Duodenal mucosa (tissue), 2 donors: ENCODE results near the gene RAD50.

Experiments used
- H3K27ac ChIP-seq: one replicate; pipeline ENCODE4 v1.7.0; 2013; ENCODE audit warnings: low read depth, low read length
- H3K27me3 ChIP-seq, 2 donors: one replicate each; pipeline ENCODE4 v1.7.0; 2013; ENCODE audit warnings: low read length in 2 of 2, control low read depth in 1 of 2; ENCODE audit not compliant: insufficient read depth in 2 of 2, control insufficient read depth in 1 of 2
- H3K36me3 ChIP-seq, 2 donors: one replicate each; pipeline ENCODE4 v1.7.0; 2013; ENCODE audit warnings: low read length in 2 of 2, control low read depth in 1 of 2; ENCODE audit not compliant: insufficient read depth in 2 of 2, control insufficient read depth in 1 of 2
- H3K4me1 ChIP-seq, 2 donors: one replicate each; pipeline ENCODE4 v1.7.0; 2013; ENCODE audit warnings: low read length in 2 of 2, control low read depth in 1 of 2; ENCODE audit not compliant: insufficient read depth in 2 of 2, control insufficient read depth in 1 of 2
- H3K4me3 ChIP-seq, 2 donors: one replicate each; pipeline ENCODE4 v1.7.0; 2013; ENCODE audit warnings: low read length in 2 of 2, low read depth in 1 of 2
- H3K9ac ChIP-seq, 2 donors: one replicate each; pipeline ENCODE4 v1.7.0; 2013; ENCODE audit warnings: low read length in 2 of 2, low read depth in 1 of 2
- H3K9me3 ChIP-seq, 2 donors: one replicate each; pipeline ENCODE4 v1.7.0; 2013; ENCODE audit warnings: low read length in 2 of 2, control low read depth in 1 of 2; ENCODE audit not compliant: control insufficient read depth in 1 of 2

RAD50 gene

DNA sequence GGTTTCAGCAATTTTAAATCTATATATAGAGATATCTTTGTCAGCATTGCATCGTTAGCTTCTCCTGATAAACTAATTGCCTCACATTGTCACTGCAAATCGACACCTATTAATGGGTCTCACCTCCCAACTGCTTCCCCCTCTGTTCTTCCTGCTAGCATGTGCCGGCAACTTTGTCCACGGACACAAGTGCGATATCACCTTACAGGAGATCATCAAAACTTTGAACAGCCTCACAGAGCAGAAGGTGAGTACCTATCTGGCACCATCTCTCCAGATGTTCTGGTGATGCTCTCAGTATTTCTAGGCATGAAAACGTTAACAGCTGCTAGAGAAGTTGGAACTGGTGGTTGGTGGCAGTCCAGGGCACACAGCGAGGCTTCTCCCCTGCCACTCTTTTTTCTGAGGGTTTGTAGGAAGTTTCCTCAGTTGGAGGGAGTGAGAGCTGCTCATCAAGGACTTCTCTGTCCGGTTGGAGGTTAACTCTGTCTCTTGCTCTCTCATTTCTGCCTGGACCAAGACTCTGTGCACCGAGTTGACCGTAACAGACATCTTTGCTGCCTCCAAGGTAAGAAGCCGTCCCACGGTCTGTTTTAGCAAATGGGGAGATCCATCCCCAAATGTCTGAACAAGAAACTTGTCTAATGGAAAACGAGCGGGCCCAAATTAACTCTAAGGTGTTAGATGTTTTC is 117.3 kb downstream of the RAD50 start, which contains the start of gene IL4:
Gene IL4, plus strand, starts transcription at position 51 of the 692 bp plus-strand sequence. Its CDS starts 62 bp downstream, at position 113.
- no peaks in the 10 kb centered on the region for H3K27me3 ChIP-seq
- H3K9me3 ChIP-seq: no peaks in the 10 kb centered on the region
- H3K4me1 ChIP-seq: peaks cover 20 to 27% of the 10 kb centered on the region in 2 donors
- H3K36me3 ChIP-seq: no peaks in the 10 kb centered on the region
- no peak within 1 kb of the TSS for H3K4me3 ChIP-seq
- H3K27ac ChIP-seq: peak within 1 kb of the TSS; percentile 60
- H3K9ac ChIP-seq: no peak within 1 kb of the TSS

DNA sequence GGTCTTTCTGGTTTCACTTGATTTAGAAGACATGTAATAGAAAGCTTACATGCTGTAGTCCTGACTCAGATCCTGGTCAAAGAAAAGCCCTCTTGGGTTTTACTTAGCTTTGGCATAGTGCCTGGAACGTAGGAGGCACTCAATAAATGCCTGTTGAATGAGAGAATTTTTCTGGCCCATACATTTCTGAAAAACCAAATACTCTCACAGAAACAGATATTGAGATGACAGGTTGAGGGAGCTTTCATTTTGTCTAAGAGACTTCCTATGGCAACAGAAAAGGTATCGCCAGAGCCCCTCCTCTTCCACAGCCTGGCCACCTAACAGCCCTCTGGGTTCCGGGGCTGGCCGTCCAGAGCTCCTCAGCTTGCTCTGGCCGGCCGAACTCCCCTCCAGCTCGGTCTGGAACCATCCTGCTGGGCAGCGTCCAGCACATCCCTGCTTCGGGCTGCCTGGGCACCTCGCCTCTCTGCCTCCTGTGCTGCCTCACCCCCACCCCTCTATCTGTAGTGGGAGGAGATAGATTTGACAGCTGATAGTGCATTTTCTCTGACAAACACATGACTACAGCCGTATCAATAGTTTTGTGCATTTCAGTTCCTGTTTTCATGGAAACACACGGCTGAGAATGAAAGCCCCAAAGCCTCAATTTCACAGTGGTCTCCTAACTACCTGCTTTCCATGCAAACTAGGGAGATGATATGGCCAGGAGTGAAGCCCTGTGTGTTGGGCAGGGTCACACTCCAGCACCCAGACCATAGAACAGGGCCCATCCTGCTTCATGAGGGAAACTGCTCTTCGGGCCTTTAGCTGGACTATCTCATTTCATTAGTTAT is 118.1 kb downstream of the RAD50 start:
- H3K36me3 ChIP-seq: no peaks in the 10 kb centered on the region
- H3K4me1 ChIP-seq: peaks cover 20 to 21% of the 10 kb centered on the region in 2 donors
- H3K27me3 ChIP-seq: no peaks in the 10 kb centered on the region
- peak overlapping the region; percentile 60 for H3K27ac ChIP-seq
- no peak overlapping the region for H3K4me3 ChIP-seq
- no peaks in the 10 kb centered on the region for H3K9me3 ChIP-seq
- no peak overlapping the region for H3K9ac ChIP-seq

DNA sequence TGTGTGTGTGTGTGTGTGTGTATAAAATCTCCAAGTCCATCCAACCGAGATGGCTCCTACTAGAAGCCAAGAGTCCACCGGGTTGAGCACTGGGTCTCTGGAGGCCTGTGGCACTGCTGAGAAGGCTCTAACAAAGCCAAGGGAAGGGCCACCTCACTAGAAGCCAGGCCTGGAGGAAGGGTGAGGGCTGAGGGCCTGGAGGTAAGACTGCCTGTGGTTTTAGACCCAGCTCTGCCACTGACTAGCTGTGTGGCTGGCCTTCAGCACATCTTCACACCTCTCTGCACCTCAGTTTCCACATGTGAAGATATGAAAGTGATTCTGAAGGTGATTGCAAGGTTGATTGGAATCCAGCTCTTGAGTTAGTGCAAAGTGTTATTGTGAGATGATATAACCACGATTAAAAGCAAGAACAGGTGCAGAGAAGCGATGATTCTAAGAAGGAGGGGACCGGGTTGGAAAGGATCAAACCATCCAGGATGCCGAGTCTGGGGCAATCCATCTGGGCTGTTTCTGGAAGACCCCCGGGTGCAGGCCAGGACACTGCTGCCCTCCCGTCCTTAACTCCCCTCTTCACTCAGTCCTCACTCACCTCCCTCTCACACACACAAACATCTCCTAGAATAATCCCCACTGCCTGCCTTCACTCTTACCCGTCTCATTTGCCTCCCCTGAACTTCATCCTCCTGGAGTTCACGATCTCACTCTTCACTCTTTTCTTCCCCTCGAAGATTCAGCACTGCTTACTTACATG is 119.3 kb downstream of the RAD50 start:
- Histone ChIP-seq H3K9me3 (no peaks in the 10 kb centered on the region), H3K9ac (no peak overlapping the region), H3K4me3 (no peak overlapping the region), H3K4me1 (peaks cover 20 to 21% of the 10 kb centered on the region in 2 donors), H3K27me3 (no peaks in the 10 kb centered on the region), H3K36me3 (no peaks in the 10 kb centered on the region), H3K27ac (no peak overlapping the region)

DNA sequence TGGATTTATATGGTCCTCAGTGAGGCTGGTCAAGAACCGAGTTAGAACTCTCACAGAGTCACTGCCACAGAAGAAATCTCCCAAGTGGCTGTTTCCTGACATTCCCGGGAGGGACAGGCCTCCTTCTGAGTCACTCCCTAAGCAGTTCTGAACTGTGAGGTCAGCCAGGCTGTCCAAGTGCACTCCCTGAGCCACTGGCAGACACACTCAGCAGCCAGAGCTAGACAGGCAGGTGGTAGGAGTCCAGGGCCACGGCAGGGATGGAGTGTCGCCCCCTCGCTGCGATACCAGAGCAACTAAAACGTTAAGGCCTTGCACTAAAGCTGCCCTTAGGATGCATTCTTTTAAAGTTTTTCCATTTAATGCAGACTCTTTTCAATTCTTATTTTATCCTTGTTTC is 120.4 kb downstream of the RAD50 start:
- Histone ChIP-seq H3K36me3 (no peaks in the 10 kb centered on the region), H3K9me3 (no peaks in the 10 kb centered on the region), H3K4me1 (peaks cover 20 to 21% of the 10 kb centered on the region in 2 donors), H3K27ac (no peak overlapping the region), H3K27me3 (no peaks in the 10 kb centered on the region), H3K4me3 (no peak overlapping the region), H3K9ac (no peak overlapping the region)

DNA sequence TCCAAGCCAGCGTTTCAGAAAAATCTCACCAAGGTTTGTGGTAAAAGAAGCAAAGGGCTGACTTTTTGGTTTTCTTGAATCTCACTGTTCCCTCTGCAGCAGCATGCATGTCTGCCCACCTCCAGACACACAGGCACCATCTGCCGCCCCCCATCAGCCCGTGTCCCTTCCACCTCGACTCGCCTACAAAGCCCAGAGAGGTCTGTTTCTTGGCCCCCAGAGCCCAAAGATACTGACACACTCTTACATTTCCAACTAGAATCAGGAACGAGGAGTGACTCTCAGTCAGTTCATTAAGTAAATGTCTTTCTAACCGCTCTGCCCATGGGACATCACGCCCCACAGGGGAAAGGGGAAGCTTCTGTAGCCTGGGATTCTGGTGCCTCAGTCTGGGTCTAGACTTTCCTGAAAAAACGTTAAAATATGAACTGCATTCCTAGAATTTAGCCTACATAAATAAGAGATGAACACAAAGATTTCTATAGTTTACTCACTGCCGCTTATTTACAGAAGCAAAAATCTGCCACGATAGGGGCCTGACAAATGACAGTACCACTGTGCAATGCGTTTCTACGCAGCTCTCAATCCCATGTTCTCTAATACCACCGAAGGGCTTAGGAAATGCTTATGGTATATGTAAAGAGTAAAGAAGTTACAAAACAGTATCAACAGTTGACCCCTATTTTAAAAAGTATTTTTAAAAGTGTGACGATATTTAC is 121.1 kb downstream of the RAD50 start:
- no peak overlapping the region for H3K9ac ChIP-seq
- no peaks in the 10 kb centered on the region for H3K9me3 ChIP-seq
- H3K4me1 ChIP-seq: peaks cover 20 to 21% of the 10 kb centered on the region in 2 donors
- H3K27ac ChIP-seq: no peak overlapping the region
- no peak overlapping the region for H3K4me3 ChIP-seq
- no peaks in the 10 kb centered on the region for H3K27me3 ChIP-seq
- H3K36me3 ChIP-seq: no peaks in the 10 kb centered on the region

DNA sequence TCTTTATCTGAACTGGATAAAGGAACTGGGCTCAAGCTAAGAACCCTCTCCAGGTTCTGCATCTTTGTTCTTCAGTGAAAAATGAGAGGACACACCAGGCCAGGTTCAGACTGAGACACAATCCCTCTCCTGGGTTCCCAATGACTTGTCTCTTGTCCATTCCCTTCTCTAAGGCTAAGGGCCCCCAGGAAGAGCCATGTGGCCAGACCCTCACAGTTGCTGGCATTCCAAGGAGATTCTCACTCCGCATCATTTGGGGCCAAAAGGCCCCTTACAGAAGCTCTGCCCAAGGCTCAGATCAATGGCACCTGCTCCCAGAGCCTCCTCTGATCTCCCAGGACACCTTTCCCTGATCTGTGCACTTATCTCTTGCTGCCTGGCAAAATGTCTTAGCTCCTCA is 122.0 kb downstream of the RAD50 start:
- Histone ChIP-seq H3K4me3 (no peak overlapping the region), H3K27me3 (no peaks in the 10 kb centered on the region), H3K9ac (no peak overlapping the region), H3K4me1 (peaks cover 14 to 17% of the 10 kb centered on the region in 2 donors), H3K27ac (no peak overlapping the region), H3K9me3 (no peaks in the 10 kb centered on the region), H3K36me3 (no peaks in the 10 kb centered on the region)

DNA sequence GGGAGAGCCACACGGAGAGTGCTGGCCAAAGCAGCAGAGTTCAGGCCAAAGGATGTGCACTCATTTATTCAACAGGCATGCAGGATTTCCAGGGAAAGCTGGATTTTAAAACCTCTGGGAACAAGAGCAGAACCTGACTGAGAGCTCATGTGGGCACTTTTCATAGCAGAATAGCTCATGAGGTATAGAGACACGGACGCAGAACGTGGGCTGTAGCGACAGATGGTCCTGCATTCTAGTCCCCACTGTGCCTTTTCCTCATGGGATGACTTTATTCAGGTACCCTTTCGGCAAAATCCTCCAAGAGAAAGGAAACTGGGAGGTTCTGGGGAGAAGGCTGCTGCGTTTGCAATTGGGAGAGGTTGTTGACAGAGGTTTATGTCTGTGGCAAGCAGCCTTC is 122.4 kb downstream of the RAD50 start:
- Histone ChIP-seq H3K9ac (no peak overlapping the region), H3K27ac (no peak overlapping the region), H3K36me3 (no peaks in the 10 kb centered on the region), H3K4me1 (peaks cover 9 to 15% of the 10 kb centered on the region in 2 donors), H3K4me3 (no peak overlapping the region), H3K27me3 (no peaks in the 10 kb centered on the region), H3K9me3 (no peaks in the 10 kb centered on the region)

DNA sequence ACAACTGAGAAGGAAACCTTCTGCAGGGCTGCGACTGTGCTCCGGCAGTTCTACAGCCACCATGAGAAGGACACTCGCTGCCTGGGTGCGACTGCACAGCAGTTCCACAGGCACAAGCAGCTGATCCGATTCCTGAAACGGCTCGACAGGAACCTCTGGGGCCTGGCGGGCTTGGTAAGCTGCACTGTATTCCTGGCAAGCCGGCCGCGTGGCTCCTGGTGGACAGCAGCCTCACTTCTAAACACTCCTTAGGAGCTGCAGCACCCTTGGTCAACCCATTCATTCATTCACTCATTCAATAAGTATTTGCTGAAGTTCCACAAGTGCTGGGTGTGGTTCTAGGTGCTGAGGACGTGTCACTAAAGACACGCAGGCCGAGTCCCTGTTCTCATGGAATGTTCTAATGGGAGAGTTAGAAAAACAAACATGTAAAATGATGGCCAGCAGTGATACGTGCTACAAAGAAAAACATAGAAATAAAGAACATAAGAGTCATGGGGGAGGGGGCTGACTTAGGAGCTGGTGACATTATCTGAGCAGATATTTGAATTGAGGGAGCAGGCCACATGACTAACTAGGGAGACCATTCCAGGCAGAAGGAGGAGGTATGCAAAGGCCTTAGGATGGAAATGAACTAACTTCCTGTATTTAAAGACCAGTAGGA is 123.1 kb downstream of the RAD50 start:
- H3K36me3 ChIP-seq: no peaks in the 10 kb centered on the region
- no peaks in the 10 kb centered on the region for H3K27me3 ChIP-seq
- H3K4me1 ChIP-seq: peaks cover 8 to 9% of the 10 kb centered on the region in 2 donors
- H3K27ac ChIP-seq: no peak overlapping the region
- H3K9me3 ChIP-seq: no peaks in the 10 kb centered on the region
- no peak overlapping the region for H3K4me3 ChIP-seq
- H3K9ac ChIP-seq: no peak overlapping the region

DNA sequence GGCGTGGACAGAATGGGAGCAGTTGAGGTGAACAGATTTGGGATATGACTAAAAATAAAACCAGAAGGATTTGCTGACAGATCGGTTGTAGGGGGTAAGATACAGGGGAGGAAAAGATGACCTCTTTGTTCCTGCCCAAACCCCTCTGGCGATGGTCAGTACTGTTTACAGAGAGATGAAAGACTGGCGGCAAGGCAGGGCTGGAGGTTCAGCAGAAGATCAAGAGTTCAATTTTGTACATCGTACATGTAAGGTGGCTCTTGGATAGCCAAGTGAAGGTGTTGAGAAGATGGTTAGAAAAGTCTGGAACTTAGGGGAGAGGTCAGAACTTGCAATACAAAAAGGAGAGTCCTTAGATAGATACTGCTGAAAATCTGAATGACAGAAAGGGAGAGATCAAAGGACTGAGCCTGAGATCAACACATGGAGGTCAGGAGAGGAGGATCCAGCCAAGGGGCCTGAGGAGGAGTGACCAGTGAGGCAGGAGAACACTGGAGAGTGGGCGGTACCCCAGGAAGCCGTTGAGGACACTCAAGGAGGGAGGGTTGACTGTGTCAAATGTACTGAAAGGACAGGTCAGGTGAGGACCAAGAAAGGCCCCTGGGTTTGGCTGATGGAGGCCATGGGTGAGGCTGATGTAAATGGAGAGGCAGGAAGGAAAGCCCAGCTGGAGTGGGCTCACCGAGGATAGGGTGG is 124.2 kb downstream of the RAD50 start:
- Histone ChIP-seq H3K27me3 (no peaks in the 10 kb centered on the region), H3K4me1 (peaks cover 8 to 9% of the 10 kb centered on the region in 2 donors)

More for the DNA sequence above, 124.2 kb downstream of the RAD50 start:
- no peak overlapping the region for H3K4me3 ChIP-seq
- no peaks in the 10 kb centered on the region for H3K36me3 ChIP-seq
- no peak overlapping the region for H3K9ac ChIP-seq
- H3K9me3 ChIP-seq: no peaks in the 10 kb centered on the region
- H3K27ac ChIP-seq: no peak overlapping the region
